DND-41 (cell line): Measurements from ENCODE around the gene MACROD2.

ENCODE experiments used
- ATAC-seq: fragments of 200-7000 bp; cut with Tn5 transposase; 3 replicates; pipeline ENCODE4 v1.9.1; 2021; ENCODE audit warnings: low read depth; ENCODE audit not compliant: insufficient read depth
- DNase-seq: peaks from one replicate; pipeline ENCODE4 v3.0.0-alpha.2; 2020
- H2AFZ ChIP-seq: 2 replicates; pipeline ENCODE4 v1.6.0; 2012; ENCODE audit warnings: low read depth, low read length
- H3K27ac ChIP-seq: 2 replicates; pipeline ENCODE4 v1.5.1; 2012; ENCODE audit warnings: low read length, inconsistent platforms
- H3K27me3 ChIP-seq: fragments of 200-600 bp; sonication (generic); 2 replicates; pipeline ENCODE4 v1.6.0; 2012; ENCODE audit warnings: low read length, mild to moderate bottlenecking, inconsistent platforms; ENCODE audit not compliant: insufficient read depth, poor library complexity
- H3K36me3 ChIP-seq: 2 replicates; pipeline ENCODE4 v1.5.1; 2012; ENCODE audit warnings: low read length, inconsistent platforms; ENCODE audit not compliant: insufficient read depth
- H3K4me1 ChIP-seq: 2 replicates; pipeline ENCODE4 v1.5.1; 2012; ENCODE audit warnings: mild to moderate bottlenecking, low read length; ENCODE audit not compliant: insufficient read depth
- H3K4me2 ChIP-seq: 2 replicates; pipeline ENCODE4 v1.6.0; 2012; ENCODE audit warnings: mild to moderate bottlenecking, moderate library complexity, low read length, inconsistent platforms; ENCODE audit not compliant: insufficient read depth
- H3K4me3 ChIP-seq, 2 experiments: fragments of 200-600 bp in 1 of 2; shearing (Covaris generic) in 1 of 2; 2 replicates each; pipeline ENCODE4 v1.5.1; 2012 to 2016; ENCODE audit warnings: inconsistent platforms in 2 of 2, low read length in 2 of 2, mild to moderate bottlenecking in 2 of 2, low read depth in 1 of 2, moderate library complexity in 1 of 2
- H3K79me2 ChIP-seq: 2 replicates; pipeline ENCODE4 v1.6.0; 2012; ENCODE audit warnings: low read length, inconsistent platforms; ENCODE audit not compliant: insufficient read depth
- H3K9ac ChIP-seq: 2 replicates; pipeline ENCODE4 v1.6.0; 2012; ENCODE audit warnings: low read depth, mild to moderate bottlenecking, inconsistent platforms, low read length, moderate library complexity
- H3K9me3 ChIP-seq: 2 replicates; pipeline ENCODE4 v1.5.1; 2012; ENCODE audit warnings: low read length, moderate library complexity, mild to moderate bottlenecking, inconsistent platforms; ENCODE audit not compliant: insufficient read depth, severe bottlenecking
- H4K20me1 ChIP-seq: 2 replicates; pipeline ENCODE4 v1.6.0; 2012; ENCODE audit warnings: low read length; ENCODE audit not compliant: insufficient read depth
- EZH2 ChIP-seq: IDR thresholded peaks from 3 replicates; pipeline ENCODE4 v1.6.1; 2012; ENCODE audit warnings: borderline replicate concordance, low read depth, mild to moderate bottlenecking, moderate library complexity, low read length, inconsistent platforms; ENCODE audit not compliant: severe bottlenecking
- TF ChIP-seq, protein P1 (sequence below): IDR thresholded peaks from 2 replicates; pipeline ENCODE4 v1.5.1; 2012; ENCODE audit warnings: borderline replicate concordance, low read length, moderate library complexity, mild to moderate bottlenecking; ENCODE audit not compliant: poor library complexity, severe bottlenecking; ENCODE audit errors: extremely low read depth

MACROD2 gene

GRCh38 chr20:15345287-15345686 lies 1350.0 kb downstream of the MACROD2 start:
- no peak overlapping the region for H3K4me3 ChIP-seq
- no peaks in the 10 kb centered on the region for H4K20me1 ChIP-seq
- no peaks in the 10 kb centered on the region for H3K27me3 ChIP-seq
- no peak overlapping the region for H3K4me2 ChIP-seq
- H3K79me2 ChIP-seq, result no peaks in the 10 kb centered on the region
- no peak overlapping the region for H3K9ac ChIP-seq
- no peaks in the 10 kb centered on the region for H3K9me3 ChIP-seq
- H3K27ac ChIP-seq, result no peak overlapping the region
- H2AFZ ChIP-seq, result no peak overlapping the region
- TF ChIP-seq EZH2, result no peak
- TF ChIP-seq, protein P1, sequence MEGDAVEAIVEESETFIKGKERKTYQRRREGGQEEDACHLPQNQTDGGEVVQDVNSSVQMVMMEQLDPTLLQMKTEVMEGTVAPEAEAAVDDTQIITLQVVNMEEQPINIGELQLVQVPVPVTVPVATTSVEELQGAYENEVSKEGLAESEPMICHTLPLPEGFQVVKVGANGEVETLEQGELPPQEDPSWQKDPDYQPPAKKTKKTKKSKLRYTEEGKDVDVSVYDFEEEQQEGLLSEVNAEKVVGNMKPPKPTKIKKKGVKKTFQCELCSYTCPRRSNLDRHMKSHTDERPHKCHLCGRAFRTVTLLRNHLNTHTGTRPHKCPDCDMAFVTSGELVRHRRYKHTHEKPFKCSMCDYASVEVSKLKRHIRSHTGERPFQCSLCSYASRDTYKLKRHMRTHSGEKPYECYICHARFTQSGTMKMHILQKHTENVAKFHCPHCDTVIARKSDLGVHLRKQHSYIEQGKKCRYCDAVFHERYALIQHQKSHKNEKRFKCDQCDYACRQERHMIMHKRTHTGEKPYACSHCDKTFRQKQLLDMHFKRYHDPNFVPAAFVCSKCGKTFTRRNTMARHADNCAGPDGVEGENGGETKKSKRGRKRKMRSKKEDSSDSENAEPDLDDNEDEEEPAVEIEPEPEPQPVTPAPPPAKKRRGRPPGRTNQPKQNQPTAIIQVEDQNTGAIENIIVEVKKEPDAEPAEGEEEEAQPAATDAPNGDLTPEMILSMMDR, result no peak
- ATAC-seq (no peak), DNase-seq (no peak)
- no peaks in the 10 kb centered on the region for H3K36me3 ChIP-seq
- H3K4me1 ChIP-seq, result no peaks in the 10 kb centered on the region

DNA sequence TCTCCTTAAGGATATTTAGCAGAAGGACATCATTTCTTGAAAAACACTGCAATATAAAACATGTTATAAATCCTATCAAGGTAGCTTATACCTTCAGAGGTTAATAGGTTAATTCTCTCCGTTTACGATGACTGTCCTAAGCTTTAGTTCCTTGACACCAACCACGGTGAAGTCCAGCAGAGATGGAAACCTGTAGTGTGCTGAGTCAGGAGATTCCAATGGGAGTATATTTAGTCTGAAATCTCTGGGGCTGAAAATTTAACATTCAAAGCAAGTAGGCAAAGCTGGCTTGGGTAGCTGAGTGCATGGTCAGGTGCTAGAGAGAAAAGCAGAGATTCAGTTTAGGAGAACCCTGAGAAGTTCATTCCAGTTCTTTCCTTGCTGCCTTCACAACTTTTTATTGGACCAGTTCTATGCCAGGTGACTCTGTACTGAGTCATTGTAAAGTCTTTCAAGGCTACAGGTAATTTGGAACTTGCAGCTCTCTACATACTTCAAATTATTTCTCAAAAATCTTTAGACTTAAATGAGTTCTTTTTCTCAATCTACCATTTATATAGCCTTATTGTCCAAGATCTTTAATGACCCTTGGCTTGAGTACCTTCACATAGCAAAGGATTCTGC lies 1351.5 kb downstream of the MACROD2 start:
- Histone ChIP-seq H3K4me3 (no peak overlapping the region), H2AFZ (no peak overlapping the region), H4K20me1 (no peaks in the 10 kb centered on the region), H3K79me2 (no peaks in the 10 kb centered on the region), H3K27me3 (no peaks in the 10 kb centered on the region), H3K9ac (no peak overlapping the region), H3K4me2 (no peak overlapping the region), H3K36me3 (no peaks in the 10 kb centered on the region), H3K4me1 (no peaks in the 10 kb centered on the region), H3K27ac (no peak overlapping the region), H3K9me3 (no peaks in the 10 kb centered on the region)
- DNase-seq (no peak), ATAC-seq (no peak)
- TF ChIP-seq, protein P1, result no peak
- no peak for TF ChIP-seq EZH2

- Histone ChIP-seq H3K4me1 (no peaks in the 10 kb centered on the region), H4K20me1 (no peaks in the 10 kb centered on the region), H2AFZ (no peak overlapping the region), H3K27ac (no peak overlapping the region), H3K79me2 (no peaks in the 10 kb centered on the region), H3K9ac (no peak overlapping the region), H3K27me3 (peaks cover under 1% of the 10 kb centered on the region), H3K4me3 (no peak overlapping the region), H3K36me3 (no peaks in the 10 kb centered on the region), H3K9me3 (no peaks in the 10 kb centered on the region), H3K4me2 (no peak overlapping the region)
- TF ChIP-seq EZH2, result no peak
- TF ChIP-seq, protein P1, result no peak
- no peak for DNase-seq
- ATAC-seq, result no peak
These were observed 1363.7 kb downstream of the MACROD2 start for GRCh38 chr20:15359056-15359455.
